ENCODE measurements around the gene SLC4A8.
"Not testable (repeated sequence)": the region's sequence is repeated elsewhere in the genome, so short reads cannot be mapped to it uniquely, and the experiment has no call there.

SLC4A8 gene

DNA sequence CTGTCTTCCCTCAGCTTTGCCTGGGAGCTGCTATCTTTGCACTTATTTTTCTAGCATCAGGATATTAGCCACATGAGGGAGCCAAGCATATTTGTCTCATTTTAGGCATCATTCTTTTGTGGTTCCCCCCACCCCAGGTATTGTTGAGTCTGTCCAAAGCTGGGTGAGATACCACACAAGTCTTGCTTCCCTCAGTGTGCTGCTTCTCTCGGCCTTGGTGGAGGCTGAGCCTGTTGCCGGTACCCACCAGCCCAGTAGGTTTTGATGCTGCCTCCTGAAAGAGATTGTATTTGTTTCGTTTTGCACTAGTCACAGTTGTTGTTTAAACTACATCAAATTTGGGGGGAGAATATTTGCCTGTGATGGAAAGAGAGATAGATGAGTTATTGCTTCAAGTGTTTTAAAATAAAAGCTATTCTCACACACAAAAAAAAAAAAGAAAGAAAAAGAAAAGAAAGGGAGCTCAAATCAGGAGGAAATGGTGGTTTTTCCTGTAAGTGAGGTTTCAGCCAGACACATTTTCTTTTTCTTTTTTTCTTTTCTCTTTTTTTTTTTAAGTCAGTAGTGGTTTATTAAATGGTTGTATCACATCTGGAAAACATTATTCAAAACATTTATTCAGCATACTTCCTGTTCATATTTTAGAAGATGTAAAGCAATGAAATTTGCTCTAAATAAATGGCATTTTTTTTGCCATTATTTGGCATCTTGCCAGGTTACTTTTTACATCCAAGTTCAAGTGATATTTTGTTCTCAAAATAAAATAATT lies 58.5 kb downstream of the SLC4A8 start:
- no peak for DNase-seq

DNA sequence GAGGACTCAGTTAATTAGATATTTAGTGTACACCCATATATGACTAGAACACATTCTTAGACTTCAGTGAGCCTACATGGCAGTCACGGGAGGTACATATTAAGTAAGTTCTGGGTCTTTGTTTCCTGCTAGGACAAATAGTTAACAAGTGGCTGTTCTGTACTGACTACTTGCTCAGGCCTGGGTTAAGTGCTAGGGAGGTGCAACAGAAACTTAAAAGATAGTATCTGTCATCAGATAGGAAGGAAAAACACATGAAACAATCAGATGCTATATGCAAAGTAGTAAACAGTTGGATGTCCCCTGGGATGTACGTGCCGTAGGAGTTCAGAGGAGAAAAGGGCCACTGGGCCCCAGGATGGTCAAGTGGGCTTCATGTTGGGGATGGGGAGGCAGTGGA lies 59.5 kb downstream of the SLC4A8 start:
- no peak for DNase-seq

DNA sequence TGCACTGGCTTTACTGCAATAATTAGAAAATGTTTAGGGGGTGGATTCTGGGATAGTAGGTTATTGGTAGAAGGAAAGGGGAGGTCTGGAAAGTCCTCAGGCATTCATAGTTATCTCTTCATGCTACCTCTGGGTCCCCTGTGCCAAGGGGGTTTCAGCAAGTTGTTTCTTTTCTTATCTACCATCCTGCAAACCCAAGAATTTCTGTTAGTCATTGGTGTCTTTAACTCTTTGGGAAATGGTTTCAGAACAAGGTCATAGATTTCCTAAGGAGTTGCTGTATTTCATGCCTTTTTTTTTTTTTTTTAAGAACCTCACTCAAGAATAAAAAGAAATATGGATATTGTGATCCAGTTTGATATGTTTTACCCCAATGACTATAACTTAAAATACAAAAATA lies 63.6 kb downstream of the SLC4A8 start:
- no peak for DNase-seq

DNA sequence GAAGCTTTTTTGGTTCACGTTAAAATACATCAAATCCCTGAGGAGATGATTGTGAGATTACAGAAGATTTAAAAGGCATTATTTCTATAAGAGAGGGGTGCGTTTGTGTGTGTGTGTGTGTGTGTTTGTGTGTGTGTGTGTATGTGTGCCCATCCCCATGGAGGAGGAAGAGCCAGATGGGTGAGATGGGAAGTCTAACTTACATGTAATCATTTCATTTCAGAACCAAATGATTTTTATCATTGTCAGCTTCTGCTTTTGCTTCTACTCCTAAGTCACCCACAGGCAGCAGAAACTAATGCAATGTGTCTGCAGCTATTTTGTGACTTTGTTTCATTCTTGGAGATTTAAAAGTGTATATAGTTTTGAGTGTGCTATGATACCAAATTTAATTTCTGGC lies 68.7 kb downstream of the SLC4A8 start:
- DNase-seq, result no peak

DNA sequence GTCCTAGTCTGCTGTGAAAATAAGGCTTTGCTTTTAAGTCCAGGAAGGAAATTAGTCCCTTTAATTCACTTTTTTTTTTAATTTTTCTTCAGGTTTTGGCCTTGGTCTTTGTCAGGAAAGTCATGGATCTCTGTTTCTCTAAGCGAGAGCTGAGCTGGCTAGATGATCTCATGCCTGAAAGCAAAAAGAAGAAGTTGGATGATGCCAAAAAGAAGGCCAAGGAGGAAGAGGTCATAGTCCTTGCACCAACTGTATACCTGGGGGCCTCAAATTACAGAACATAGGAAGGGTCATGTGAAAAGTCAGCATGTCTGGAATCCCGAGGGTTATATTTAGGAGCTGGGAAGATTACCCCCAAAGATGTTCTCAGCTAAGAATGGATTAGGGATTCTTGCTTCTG lies 72.3 kb downstream of the SLC4A8 start:
- no peak for DNase-seq

DNA sequence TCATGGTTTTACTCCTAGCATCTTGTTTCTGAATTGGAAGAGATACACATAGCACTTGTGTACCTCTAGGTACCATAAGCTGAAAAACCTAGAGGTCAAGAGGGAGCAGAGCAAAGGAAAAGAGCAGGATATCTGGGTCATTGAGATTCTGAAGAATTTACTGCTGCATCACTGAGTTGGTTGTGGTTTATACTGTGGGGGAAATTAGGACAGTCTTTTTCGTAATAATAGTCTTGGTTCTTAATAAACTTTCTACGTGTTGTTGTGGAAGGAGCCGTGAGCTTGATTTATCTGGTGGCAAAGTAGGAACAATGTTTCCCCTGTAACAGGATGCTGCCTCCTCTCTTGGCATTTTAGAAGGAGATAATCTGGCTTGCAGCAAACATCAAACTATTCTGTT lies 80.2 kb downstream of the SLC4A8 start:
- DNase-seq, result no peak

DNA sequence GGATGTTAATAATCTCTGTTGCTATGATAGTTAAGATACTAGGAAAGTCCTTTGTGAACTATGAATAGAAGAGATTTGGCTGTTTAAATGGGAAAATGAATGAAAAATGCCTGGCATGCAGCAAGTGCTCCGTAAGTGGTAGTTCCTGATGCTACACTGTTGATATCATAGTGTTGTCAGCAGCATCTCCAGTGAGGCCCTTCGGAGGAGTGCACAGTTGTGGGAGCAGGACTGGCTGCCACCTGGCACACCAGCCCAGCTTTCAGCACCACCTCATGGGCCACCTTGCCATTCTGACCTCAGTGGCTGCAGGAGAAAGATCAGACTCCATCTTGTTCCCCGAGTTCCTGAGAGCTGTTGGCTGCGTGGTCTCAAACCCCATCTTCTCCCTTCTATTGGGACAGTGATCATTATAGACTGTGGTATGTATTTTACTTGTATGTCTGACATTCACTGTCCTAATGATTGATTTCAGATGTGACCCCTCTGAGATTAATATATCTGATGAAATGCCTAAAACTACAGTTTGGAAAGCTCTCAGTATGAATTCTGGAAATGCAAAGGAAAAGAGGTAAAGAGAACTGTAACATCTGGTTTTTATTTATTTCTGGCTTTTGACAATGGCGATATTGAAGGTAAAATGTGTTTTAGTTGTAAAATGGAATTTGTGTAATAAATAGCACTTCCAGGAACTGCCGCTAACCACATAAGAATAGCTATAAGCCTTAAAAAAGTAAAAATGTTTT lies 80.9 kb downstream of the SLC4A8 start:
- no peak for DNase-seq

DNA sequence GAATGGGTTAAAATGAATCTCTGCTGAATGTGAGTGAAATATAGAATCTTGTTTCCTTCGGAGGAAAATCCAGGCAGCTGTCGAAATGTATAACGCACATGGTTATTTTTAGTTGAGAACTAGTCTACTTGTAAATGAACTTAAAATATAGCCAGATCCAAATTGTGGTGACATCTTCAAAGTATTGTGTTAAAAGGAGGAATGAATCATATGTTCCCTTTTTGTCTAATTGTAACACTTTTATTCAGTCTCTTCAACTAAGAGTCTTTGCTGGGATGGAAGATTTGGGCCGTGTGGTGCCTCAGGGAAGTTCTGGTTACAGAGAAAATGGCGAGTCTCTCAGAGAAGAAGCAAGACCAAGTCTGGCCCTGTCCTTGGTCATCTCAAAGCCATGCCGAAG lies 82.5 kb downstream of the SLC4A8 start:
- DNase-seq, result no peak

DNA sequence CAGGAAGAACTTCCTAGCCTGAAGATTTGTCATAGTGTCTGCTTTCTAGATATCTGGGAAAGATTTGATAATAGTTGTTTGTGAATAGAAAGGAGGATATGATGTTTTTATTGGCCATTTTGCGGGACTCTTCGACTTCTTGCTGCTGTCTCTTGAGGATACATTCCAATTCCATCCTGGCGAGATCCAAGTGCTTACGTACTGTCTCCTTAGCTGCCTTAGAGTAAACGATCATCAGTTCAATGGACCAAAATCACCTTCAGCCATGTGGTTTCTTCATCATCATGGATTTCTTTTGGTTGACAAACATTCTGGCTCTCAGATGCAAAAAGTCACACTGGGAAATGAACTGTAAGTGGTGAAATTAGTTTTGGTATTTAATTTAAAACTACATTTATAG lies 83.7 kb downstream of the SLC4A8 start:
- DNase-seq, result no peak

DNA sequence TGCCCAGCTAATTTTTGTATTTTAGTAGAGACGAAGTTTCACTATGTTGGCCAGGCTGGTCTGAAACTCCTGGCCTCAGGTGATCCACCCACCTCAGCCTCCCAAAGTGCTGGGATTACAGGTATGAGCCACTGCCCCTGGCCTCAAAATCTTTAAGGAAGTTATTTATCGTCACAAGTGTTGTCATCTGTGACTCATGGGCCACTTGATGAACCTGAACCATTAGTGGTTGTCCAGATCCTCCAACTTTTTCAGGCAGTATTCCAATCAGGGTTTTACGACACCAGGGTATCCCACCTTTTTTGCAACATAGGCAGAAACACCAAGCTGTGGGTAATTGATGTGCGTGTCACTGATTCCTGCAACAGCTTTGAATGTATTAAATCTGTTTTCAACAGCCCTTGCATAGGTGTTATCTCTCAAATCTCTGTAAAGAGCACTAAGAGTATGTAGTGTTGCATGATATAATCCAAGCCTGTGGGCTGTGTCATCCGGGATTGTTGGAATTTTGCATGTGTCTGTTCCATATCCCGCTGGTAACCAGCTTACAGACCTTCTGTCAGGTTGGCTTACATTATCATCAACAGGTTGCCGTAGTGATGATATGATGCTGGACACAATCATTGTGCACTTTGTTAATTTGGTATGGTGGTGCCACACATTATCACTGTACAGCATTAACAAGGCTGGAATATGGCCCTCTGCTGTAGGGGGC lies 87.1 kb downstream of the SLC4A8 start:
- no peak for DNase-seq

DNA sequence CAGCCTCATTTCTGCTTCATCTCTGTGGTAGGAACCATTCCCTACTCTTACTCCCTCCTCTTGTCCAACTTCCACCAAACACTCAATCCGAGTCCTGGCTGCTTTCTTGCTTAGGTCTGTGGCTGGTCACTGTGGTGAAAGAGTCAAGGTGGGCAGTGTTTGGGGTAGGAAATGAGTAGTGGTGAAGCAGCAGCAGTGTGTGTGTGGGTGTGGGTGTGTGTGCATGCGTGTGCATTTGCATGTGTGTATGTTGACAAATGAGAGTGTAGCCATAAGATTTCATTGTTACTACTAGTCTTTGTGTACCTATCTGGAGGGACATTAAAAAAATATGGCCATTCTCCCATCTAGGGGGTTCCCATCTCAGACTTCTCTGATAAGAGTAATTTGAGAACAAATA lies 87.8 kb downstream of the SLC4A8 start:
- no peak for DNase-seq

DNA sequence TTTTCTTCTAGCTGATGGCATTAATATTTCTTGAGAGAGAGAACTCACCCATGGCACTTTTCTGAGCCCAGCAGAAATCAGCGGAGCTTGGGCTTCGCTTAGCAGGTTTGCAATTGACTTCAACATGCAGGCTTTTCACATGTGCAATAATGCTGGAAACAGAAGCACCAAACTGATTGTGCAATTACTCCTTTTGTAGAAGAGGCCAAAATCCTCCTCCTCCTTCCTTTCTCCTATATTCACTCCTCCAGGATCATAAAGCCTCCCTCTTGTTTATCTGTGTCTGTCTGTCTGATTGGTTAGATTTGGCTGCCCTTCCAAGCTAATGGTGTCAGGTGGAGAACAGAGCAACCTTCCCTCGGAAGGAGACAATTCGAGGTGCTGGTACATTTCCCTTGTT lies 90.4 kb downstream of the SLC4A8 start:
- not testable (repeated sequence) for DNase-seq

DNA sequence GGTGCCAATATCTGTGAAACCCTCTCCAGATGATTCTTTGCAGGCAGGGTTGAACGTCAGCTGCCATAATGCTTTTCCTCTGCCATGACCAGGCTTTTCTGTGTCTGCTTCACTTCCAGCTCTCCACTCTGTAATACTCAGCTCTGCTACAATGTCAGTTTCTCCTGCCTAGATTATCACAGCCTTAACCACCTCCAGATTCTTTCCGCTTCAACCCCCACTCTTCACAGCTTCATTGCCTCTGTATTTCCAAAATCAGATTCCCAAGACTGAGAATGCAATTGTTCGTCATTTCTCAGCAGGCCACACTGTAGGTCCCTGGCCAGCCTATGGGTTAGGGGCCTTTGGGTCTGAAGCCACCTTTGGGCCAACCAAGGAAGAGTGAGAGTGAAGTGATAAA lies 92.7 kb downstream of the SLC4A8 start:
- DNase-seq, result no peak

DNA sequence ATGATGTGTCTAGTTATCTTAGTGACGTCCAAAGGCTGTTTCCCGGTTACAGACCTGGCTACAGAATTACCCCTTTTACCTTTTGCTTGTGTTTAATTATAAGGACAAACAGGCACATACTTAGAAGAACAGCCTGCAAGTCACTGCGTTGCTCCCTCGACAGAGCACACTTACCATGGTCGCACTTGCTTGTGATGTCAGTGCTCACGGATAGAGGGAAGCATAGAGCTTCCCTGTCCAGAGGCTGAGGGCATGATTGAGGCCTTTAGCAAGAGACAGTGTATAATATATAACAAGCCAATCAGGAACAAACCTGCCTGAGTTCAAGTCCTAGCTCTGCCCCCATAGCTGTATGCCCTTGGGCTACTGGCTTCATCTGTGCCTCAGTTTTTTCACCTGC lies 93.2 kb downstream of the SLC4A8 start:
- no peak for DNase-seq

DNA sequence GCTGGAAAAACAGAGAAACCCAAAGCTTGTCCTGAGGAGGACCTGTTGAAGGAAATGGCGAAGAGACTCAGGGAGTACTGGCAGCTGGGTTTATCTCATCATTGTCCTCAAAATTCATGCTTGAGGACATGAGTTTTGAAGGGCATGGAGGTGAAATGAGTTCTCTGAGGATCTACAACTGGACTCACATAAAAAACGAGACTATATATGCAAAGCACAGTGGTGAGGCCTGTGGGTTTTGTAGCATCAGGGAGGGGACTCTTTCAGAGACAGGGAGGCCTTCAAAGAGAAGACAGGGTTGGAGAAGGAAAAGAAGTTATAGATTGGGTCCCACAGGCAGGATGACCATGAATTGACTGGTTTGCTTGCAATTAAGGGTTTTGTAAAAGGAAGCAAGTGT lies 95.1 kb downstream of the SLC4A8 start:
- no peak for DNase-seq

DNA sequence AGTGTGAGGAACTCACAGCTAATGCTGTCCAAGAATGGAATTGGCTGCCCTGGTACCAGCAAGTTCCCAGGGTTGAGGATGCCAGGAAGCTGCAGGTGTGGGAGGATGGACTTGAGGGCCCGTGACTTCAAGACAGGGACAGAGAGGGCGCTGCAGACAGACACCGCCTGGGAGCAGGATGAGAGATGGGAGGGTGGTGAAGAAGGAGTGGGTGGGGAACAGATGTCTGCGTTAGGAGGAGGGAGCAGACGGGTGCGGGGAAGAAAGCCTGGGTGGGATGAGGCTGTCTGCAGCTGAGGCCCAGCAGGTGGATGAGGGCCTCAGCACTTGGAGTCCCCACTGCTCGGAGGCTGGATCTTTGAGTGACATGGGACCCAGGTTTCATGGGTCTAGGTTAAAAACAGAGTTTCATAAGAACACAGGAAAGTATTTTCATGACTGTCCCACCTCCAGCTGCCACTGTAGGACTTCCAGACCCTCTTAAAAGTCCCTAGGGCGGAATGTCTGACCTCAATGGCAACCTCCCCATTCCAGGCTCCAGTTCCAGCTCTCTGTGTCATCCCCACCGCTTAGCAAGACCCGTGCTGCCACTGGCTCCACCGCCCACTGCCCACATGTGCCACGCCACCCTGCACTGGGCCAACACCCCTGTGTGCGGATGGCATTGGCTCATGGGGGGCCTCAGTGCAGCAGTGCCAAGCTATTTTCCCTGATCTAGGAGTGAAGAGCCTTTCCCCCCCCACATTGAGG lies 96.1 kb downstream of the SLC4A8 start:
- no peak for DNase-seq

DNA sequence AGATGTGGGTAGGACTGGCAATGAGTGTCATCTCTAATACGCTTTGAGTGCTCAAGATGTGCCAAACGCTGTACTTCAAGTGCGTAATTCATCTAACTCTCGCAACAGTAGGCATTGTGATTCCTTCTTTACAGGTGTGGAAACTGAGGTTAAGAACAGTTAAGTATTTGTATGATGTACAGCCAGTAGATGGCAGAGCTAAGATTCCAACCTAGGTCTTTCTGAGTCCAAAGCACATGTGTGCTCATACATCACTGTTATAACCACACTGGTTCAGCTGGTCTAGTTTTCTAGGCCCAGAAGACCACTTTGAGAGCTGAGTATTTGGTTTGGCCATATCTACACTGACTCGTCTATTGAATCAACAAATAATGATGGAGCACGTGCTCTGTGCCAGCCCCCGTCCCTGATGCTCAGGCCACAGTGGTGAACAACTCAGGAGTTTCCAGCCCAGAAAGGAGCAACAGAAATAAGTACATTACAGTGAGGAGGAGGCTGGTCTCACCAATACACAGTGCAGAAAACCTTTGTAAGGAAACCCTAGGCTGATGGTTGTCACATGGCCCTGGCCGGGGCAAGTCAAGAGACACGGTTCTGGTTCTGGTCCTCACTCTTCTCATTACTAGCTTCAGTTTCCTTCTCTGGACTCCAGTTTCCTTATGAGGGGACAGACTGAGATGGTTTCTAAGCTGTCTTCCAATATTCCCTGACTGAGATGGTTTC lies 97.1 kb downstream of the SLC4A8 start:
- DNase-seq, result no peak

DNA sequence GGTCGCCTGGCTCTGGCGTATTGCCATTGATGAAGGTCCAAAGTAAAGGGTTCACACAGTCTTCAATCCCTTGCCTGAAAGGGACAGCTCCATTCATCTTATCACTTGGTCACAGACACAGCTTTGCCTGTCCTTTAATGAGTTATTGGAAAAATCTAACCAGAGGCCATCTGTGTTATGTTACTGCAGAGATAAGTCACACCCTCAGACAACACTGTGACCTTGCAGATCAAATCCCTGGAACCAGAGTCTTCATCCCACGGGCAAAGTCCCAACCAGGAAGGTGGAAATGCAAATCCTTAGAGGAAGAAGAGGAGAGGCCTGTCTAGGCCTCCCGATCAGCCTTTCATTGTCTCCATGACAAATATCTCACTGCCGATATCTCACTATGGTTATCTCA lies 98.1 kb downstream of the SLC4A8 start:
- no peak for DNase-seq

DNA sequence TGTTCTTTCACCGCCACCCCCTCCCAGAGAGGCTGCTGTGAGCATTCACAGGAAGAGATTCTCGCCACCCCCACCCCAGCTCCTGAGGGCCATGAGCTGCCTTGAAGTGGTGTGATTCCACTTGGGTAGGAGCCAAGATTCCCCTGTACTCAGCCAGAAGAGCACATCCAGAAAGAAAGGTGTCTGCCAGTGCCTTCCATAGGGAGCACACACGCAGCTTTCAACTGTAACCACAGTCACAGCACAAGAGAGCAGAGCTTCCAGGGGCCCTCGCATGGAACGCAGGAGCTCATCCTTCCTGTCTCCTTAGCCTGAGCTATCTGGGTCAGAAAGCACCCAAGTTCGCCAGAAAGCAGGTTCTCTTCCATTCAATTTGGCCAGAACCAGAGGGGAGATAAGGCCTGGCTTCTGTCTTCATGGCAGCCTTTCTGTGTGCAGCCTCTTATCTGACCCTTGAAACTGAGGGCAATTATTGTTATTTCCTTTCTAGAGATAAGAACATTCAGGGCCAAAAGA lies 99.8 kb downstream of the SLC4A8 start:
- DNase-seq, result no peak

DNA sequence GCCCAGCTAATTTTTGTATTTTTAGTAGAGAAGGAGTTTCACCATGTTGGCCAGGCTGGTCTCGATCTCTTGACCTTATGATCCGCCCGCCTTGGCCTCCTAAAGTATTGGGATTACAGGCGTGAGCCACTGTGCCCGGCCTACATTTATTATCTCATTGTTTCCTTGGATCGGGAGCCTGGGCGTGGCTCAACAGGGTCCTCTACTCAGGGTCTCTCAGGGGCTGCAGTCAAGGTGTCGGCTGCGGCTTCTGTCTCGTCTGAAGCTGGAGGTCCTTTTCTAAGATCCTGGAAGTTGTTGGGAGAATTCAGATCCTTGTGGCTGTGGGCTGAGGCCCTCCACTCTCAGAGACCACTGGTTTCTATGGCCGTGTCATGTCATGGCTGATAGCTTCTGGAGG lies 100.9 kb downstream of the SLC4A8 start:
- no peak for DNase-seq

DNA sequence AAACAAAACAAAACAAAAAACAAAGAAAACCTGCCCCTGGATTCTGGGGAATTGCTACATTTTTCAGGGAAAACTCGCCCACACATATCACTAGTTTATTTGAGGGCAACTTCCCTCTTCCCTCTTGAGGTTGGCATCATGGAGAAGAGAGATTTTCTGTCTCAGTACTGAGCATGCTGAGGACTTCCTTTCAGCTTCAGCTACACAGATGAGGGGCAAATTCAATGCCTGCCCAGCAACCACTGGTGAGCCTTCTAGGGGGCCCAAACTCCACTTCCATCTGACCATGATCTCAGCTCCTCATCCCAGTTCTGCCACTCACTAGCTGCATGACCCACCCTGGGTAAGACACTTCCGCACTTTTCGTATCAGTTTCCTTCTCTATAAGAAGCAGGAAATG lies 103.3 kb downstream of the SLC4A8 start:
- no peak for DNase-seq

Measured in activated CD4-positive, CD25-positive, alpha-beta regulatory T cell treated with anti-CD3 and anti-CD28 coated beads, Interleukin-2, amount 50 U/mL, for 72 hours (primary cell).